ENCODE data around the gene SEMA4G.
A peak's percentile ranks its signal among the peaks of the same experiment; 100 is the strongest.

Gene SEMA4G, protein sequence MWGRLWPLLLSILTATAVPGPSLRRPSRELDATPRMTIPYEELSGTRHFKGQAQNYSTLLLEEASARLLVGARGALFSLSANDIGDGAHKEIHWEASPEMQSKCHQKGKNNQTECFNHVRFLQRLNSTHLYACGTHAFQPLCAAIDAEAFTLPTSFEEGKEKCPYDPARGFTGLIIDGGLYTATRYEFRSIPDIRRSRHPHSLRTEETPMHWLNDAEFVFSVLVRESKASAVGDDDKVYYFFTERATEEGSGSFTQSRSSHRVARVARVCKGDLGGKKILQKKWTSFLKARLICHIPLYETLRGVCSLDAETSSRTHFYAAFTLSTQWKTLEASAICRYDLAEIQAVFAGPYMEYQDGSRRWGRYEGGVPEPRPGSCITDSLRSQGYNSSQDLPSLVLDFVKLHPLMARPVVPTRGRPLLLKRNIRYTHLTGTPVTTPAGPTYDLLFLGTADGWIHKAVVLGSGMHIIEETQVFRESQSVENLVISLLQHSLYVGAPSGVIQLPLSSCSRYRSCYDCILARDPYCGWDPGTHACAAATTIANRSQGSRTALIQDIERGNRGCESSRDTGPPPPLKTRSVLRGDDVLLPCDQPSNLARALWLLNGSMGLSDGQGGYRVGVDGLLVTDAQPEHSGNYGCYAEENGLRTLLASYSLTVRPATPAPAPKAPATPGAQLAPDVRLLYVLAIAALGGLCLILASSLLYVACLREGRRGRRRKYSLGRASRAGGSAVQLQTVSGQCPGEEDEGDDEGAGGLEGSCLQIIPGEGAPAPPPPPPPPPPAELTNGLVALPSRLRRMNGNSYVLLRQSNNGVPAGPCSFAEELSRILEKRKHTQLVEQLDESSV

GRCh38 chr10:100969187-100970075 is at the start of gene SEMA4G:
Gene SEMA4G (plus strand): TSS chr10:100969504. CDS start chr10:100972913, 3,409 bp downstream.
- TF ChIP-seq, protein P1, sequence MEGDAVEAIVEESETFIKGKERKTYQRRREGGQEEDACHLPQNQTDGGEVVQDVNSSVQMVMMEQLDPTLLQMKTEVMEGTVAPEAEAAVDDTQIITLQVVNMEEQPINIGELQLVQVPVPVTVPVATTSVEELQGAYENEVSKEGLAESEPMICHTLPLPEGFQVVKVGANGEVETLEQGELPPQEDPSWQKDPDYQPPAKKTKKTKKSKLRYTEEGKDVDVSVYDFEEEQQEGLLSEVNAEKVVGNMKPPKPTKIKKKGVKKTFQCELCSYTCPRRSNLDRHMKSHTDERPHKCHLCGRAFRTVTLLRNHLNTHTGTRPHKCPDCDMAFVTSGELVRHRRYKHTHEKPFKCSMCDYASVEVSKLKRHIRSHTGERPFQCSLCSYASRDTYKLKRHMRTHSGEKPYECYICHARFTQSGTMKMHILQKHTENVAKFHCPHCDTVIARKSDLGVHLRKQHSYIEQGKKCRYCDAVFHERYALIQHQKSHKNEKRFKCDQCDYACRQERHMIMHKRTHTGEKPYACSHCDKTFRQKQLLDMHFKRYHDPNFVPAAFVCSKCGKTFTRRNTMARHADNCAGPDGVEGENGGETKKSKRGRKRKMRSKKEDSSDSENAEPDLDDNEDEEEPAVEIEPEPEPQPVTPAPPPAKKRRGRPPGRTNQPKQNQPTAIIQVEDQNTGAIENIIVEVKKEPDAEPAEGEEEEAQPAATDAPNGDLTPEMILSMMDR (IDR thresholded peaks at IDR 0.05; ENCODE audit: low read depth, low read length), result peak; percentile 80
- no peak for DNase-seq (ENCODE audit: extremely low read depth, low read depth)

DNA sequence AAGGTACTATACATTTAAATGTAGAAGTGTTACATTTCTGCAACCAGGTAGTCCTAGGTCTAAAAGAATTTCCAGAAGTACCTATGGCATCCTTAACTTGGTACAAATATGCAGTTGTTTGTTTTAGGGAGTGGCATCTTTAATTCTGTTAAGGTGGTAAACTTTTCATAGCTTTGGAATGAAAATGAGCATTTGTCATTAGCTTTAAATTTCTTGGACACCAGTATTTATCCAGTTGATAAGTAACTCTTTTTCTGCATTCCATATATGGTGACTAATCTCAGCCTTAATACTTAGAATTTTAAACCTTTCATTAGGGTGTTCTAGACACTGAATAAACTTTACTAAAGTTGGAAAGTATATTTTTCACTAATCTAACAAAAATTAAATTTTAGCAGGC is 45.7 kb upstream of the SEMA4G start:
- DNase-seq (ENCODE audit: extremely low read depth, low read depth), result no peak
- TF ChIP-seq, protein P1 (IDR thresholded peaks at IDR 0.05; ENCODE audit: low read depth, low read length), result no peak

- DNase-seq (ENCODE audit: extremely low read depth, low read depth), result no peak
- TF ChIP-seq, protein P1 (IDR thresholded peaks at IDR 0.05; ENCODE audit: low read depth, low read length), result no peak
Measured at GRCh38 chr10:100927266-100927665, 42.0 kb upstream of the SEMA4G start.

- TF ChIP-seq, protein P1 (IDR thresholded peaks at IDR 0.05; ENCODE audit: low read depth, low read length), result no peak
- DNase-seq (ENCODE audit: extremely low read depth, low read depth), result no peak
Measured at GRCh38 chr10:100928039-100928438, 41.3 kb upstream of the SEMA4G start.

DNA sequence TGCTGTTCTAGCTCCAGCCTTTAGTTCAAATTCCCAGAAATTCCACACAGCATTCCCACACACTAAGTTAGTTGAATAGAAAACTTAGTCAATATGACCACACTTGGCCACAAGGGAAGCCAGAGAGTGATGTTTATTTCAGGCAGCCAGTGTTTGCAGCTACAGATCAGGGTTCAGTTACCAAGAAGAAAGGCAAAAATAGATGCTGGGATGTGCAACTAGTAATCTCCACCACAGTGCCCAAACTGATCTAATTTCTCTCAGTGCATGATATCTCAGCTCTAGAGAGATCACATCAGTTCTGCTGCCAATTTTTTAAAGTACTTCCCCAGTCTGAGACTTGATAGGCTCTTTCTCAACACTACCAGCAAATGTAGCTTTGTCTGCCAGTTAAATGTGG is 38.9 kb upstream of the SEMA4G start:
- TF ChIP-seq, protein P1 (IDR thresholded peaks at IDR 0.05; ENCODE audit: low read depth, low read length), result no peak; the same call in 1 of the 2 replicates
- DNase-seq (ENCODE audit: extremely low read depth, low read depth), result no peak

GRCh38 chr10:100934084-100934659 is 35.1 kb upstream of the SEMA4G start:
- TF ChIP-seq, protein P1 (IDR thresholded peaks at IDR 0.05; ENCODE audit: low read depth, low read length), result peak; percentile 42
- DNase-seq (ENCODE audit: extremely low read depth, low read depth), result no peak

All from AG09319 (cell line).